ENCODE measurements around the gene THTPA. TPM values are rescaled to one million over a fixed set of nuclear protein-coding genes. Genes with fewer than 3 reads are reported as not detected.

The THTPA gene
- polyA plus RNA-seq, 3 donors: 15.3 to 18.2 (median 17.0) TPM

- DNase-seq: no peak
- Mint-ChIP-seq H3K4me3 (no peak overlapping the region), H3K36me3 (no peaks in the 10 kb centered on the region), H3K4me1 (peaks cover 11% of the 10 kb centered on the region), H3K27me3 (ENCODE audit: low read depth in 3 of 3) (peaks cover 0 to 1% (median 0%) of the 10 kb centered on the region in 3 donors), H3K9me3 (no peaks in the 10 kb centered on the region), H3K27ac (no peak overlapping the region)
- no peak for TF ChIP-seq CTCF (IDR thresholded peaks at IDR 0.05)
- Histone ChIP-seq H3K27ac (ENCODE audit: low read depth in 1 of 2, low read length in 2 of 2) (no peak overlapping the region), H2AFZ (ENCODE audit: insufficient read depth, low read depth, low read length, poor library complexity, severe bottlenecking) (peak overlapping the region; percentile 99), H3K27me3 (ENCODE audit: control insufficient read depth in 2 of 2, insufficient read depth in 2 of 2, low read length in 2 of 2) (peaks cover 2 to 12% of the 10 kb centered on the region in 2 donors), H3K9me3 (replicated peaks in 1 of 2; ENCODE audit: control insufficient read depth in 1 of 2, insufficient read depth in 1 of 2, low read length in 2 of 2) (no peaks in the 10 kb centered on the region), H3K9ac (ENCODE audit: insufficient read depth, low read length, poor library complexity, severe bottlenecking) (peak overlapping the region; percentile 74), H3K79me2 (ENCODE audit: insufficient read depth, low read length) (no peaks in the 10 kb centered on the region), H4K20me1 (ENCODE audit: insufficient read depth, low read length) (no peaks in the 10 kb centered on the region), H3K4me3 (replicated peaks in 1 of 3; ENCODE audit: low read depth in 2 of 3, low read length in 3 of 3) (peak overlapping the region in 2 of 3 experiments; percentile 81 to 88), H3K36me3 (replicated peaks in 1 of 2; ENCODE audit: control insufficient read depth in 1 of 2, insufficient read depth in 2 of 2, low read length in 2 of 2) (no peaks in the 10 kb centered on the region), H3K4me1 (ENCODE audit: control insufficient read depth in 1 of 2, insufficient read depth in 2 of 2, low read length in 2 of 2) (peaks cover 11 to 21% of the 10 kb centered on the region in 2 donors), H3K4me2 (replicated peaks; ENCODE audit: extremely low read depth, low read length, poor library complexity, severe bottlenecking) (peak overlapping the region; percentile 97)
- WGBS (ENCODE audit: insufficient coverage): 38% methylated on average over 7 of the region's 12 CpGs
- intact Hi-C loops (cut with micrococcal nuclease): no loop called here
These were observed 5.8 kb upstream of the THTPA start for GRCh38 chr14:23550131-23550811.

GRCh38 chr14:23550812-23551265, 5.2 kb upstream of the THTPA start:
- no peak overlapping the region for H3K4me3 Mint-ChIP-seq
- DNase-seq: no peak
- Histone ChIP-seq H3K27me3 (ENCODE audit: control insufficient read depth in 2 of 2, insufficient read depth in 2 of 2, low read length in 2 of 2) (peaks cover 2 to 12% of the 10 kb centered on the region in 2 donors), H3K4me1 (ENCODE audit: control insufficient read depth in 1 of 2, insufficient read depth in 2 of 2, low read length in 2 of 2) (peaks cover 11 to 21% of the 10 kb centered on the region in 2 donors), H4K20me1 (ENCODE audit: insufficient read depth, low read length) (no peaks in the 10 kb centered on the region), H3K9me3 (replicated peaks in 1 of 2; ENCODE audit: control insufficient read depth in 1 of 2, insufficient read depth in 1 of 2, low read length in 2 of 2) (no peaks in the 10 kb centered on the region), H3K79me2 (ENCODE audit: insufficient read depth, low read length) (peaks cover under 1% of the 10 kb centered on the region), H3K4me3 (replicated peaks in 1 of 3; ENCODE audit: low read depth in 2 of 3, low read length in 3 of 3) (peak overlapping the region; percentile 70 to 88 (median 81)), H3K9ac (ENCODE audit: insufficient read depth, low read length, poor library complexity, severe bottlenecking) (peak overlapping the region; percentile 74), H3K4me2 (replicated peaks; ENCODE audit: extremely low read depth, low read length, poor library complexity, severe bottlenecking) (peak overlapping the region; percentile 97), H3K27ac (ENCODE audit: low read depth in 1 of 2, low read length in 2 of 2) (peak overlapping the region; percentile 31 to 82), H3K36me3 (replicated peaks in 1 of 2; ENCODE audit: control insufficient read depth in 1 of 2, insufficient read depth in 2 of 2, low read length in 2 of 2) (no peaks in the 10 kb centered on the region), H2AFZ (ENCODE audit: insufficient read depth, low read depth, low read length, poor library complexity, severe bottlenecking) (peak overlapping the region; percentile 99)
- 0% methylated on average over 27 of the region's 37 CpGs for WGBS (ENCODE audit: insufficient coverage)
- intact Hi-C loops (cut with micrococcal nuclease): no loop called here
- peak overlapping the region in 6 of 7 donors; percentile 39 to 90 (median 77) for H3K27ac Mint-ChIP-seq
- peaks cover 7% of the 10 kb centered on the region for H3K4me1 Mint-ChIP-seq
- TF ChIP-seq CTCF (IDR thresholded peaks at IDR 0.05): no peak
- H3K9me3 Mint-ChIP-seq: no peaks in the 10 kb centered on the region
- H3K36me3 Mint-ChIP-seq: no peaks in the 10 kb centered on the region
- no peaks in the 10 kb centered on the region for H3K27me3 Mint-ChIP-seq (ENCODE audit: low read depth in 3 of 3)
